ENCODE data around the gene EVC2.

Gene EVC2

GRCh38 chr4:5704276-5704675 is 4.1 kb downstream of the EVC2 start:
- no peak for ATAC-seq

GRCh38 chr4:5703831-5704230 is 4.5 kb downstream of the EVC2 start:
- ATAC-seq, result no peak
- TF ChIP-seq ESRRG (CRISPR knock-in tag; IDR thresholded peaks at IDR 0.05) (no peak), TCF4 (CRISPR knock-in tag; IDR thresholded peaks at IDR 0.05; ENCODE audit: borderline replicate concordance) (no peak)
- TF ChIP-seq, protein P1, sequence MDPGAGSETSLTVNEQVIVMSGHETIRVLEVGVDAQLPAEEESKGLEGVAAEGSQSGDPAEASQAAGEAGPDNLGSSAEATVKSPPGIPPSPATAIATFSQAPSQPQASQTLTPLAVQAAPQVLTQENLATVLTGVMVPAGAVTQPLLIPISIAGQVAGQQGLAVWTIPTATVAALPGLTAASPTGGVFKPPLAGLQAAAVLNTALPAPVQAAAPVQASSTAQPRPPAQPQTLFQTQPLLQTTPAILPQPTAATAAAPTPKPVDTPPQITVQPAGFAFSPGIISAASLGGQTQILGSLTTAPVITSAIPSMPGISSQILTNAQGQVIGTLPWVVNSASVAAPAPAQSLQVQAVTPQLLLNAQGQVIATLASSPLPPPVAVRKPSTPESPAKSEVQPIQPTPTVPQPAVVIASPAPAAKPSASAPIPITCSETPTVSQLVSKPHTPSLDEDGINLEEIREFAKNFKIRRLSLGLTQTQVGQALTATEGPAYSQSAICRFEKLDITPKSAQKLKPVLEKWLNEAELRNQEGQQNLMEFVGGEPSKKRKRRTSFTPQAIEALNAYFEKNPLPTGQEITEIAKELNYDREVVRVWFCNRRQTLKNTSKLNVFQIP (CRISPR knock-in tag; IDR thresholded peaks at IDR 0.05; ENCODE audit: borderline replicate concordance, low read depth), result no peak

More at GRCh38 chr4:5704276-5704675, 4.1 kb downstream of the EVC2 start:
- TF ChIP-seq ZFP30 (CRISPR knock-in tag; IDR thresholded peaks at IDR 0.05), result no peak
- no peak for TF ChIP-seq ZNF8 (CRISPR knock-in tag; IDR thresholded peaks at IDR 0.05)
- no peak for TF ChIP-seq PATZ1 (CRISPR knock-in tag; IDR thresholded peaks at IDR 0.05; ENCODE audit: borderline replicate concordance)
- TF ChIP-seq, protein P2, sequence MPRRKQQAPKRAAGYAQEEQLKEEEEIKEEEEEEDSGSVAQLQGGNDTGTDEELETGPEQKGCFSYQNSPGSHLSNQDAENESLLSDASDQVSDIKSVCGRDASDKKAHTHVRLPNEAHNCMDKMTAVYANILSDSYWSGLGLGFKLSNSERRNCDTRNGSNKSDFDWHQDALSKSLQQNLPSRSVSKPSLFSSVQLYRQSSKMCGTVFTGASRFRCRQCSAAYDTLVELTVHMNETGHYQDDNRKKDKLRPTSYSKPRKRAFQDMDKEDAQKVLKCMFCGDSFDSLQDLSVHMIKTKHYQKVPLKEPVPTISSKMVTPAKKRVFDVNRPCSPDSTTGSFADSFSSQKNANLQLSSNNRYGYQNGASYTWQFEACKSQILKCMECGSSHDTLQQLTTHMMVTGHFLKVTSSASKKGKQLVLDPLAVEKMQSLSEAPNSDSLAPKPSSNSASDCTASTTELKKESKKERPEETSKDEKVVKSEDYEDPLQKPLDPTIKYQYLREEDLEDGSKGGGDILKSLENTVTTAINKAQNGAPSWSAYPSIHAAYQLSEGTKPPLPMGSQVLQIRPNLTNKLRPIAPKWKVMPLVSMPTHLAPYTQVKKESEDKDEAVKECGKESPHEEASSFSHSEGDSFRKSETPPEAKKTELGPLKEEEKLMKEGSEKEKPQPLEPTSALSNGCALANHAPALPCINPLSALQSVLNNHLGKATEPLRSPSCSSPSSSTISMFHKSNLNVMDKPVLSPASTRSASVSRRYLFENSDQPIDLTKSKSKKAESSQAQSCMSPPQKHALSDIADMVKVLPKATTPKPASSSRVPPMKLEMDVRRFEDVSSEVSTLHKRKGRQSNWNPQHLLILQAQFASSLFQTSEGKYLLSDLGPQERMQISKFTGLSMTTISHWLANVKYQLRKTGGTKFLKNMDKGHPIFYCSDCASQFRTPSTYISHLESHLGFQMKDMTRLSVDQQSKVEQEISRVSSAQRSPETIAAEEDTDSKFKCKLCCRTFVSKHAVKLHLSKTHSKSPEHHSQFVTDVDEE (CRISPR knock-in tag; IDR thresholded peaks at IDR 0.05), result no peak
- TF ChIP-seq OSR1 (CRISPR knock-in tag; IDR thresholded peaks at IDR 0.05), result no peak
- TF ChIP-seq CSDC2 (CRISPR knock-in tag; IDR thresholded peaks at IDR 0.05), result no peak
- TF ChIP-seq TCF4 (CRISPR knock-in tag; IDR thresholded peaks at IDR 0.05; ENCODE audit: borderline replicate concordance), result no peak
- no peak for TF ChIP-seq PPARA (CRISPR knock-in tag; IDR thresholded peaks at IDR 0.05; ENCODE audit: borderline replicate concordance)
- no peak for TF ChIP-seq RARB (CRISPR knock-in tag; IDR thresholded peaks at IDR 0.05)
- no peak for TF ChIP-seq BACH2 (CRISPR knock-in tag; IDR thresholded peaks at IDR 0.05; ENCODE audit: borderline replicate concordance)
- TF ChIP-seq ZNF70 (CRISPR knock-in tag; IDR thresholded peaks at IDR 0.05), result no peak

DNA sequence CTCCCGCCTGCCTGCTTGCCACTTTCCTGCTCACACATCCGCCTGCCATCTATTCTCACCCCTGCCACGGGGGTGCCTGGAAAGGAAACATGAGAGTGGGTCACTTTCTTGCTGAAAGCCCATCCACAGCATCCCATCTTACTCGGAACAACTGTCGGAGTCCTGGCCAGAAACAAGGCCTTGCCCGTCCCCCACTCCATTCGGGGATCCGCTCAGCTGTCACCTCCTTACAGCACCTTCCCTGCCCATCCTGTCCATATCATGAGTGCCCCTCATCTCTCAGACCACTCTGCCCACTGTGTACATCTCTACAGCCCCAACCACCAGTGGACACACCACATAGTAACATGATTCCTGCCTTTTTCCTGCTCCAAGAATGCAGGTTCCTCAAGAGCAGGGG is 6.4 kb downstream of the EVC2 start:
- TF ChIP-seq ZFP30 (CRISPR knock-in tag; IDR thresholded peaks at IDR 0.05) (no peak), PPARA (CRISPR knock-in tag; IDR thresholded peaks at IDR 0.05; ENCODE audit: borderline replicate concordance) (no peak), ZNF70 (CRISPR knock-in tag; IDR thresholded peaks at IDR 0.05) (no peak), PATZ1 (CRISPR knock-in tag; IDR thresholded peaks at IDR 0.05; ENCODE audit: borderline replicate concordance) (no peak)
- no peak for ATAC-seq

DNA sequence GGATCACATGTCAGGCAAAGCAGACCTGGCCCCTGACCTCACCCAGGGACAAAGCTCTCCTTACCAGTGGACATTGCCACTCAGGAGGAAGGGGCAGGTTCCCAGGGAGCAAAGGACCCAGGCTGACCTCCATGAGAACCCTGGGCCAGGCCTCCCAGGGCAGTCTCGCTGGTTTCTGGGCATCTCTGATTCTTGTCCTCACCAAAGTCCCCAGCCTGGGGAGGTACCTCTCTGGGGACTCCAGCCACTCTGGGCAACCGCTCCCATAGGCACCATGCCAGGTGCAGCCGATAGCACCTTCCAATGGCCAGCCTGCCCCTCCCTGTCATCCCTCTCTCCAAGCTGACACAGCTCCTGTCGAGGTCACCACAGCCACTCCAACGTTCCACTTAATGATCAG is 7.9 kb downstream of the EVC2 start:
- ATAC-seq, result no peak
- TF ChIP-seq ISL1 (CRISPR knock-in tag; IDR thresholded peaks at IDR 0.05), result no peak
- TF ChIP-seq, protein P2 (CRISPR knock-in tag; IDR thresholded peaks at IDR 0.05), result no peak
- no peak for TF ChIP-seq TOX (CRISPR knock-in tag; IDR thresholded peaks at IDR 0.05; ENCODE audit: borderline replicate concordance)
- no peak for TF ChIP-seq PATZ1 (CRISPR knock-in tag; IDR thresholded peaks at IDR 0.05; ENCODE audit: borderline replicate concordance)
- TF ChIP-seq ESRRG (CRISPR knock-in tag; IDR thresholded peaks at IDR 0.05), result no peak
- no peak for TF ChIP-seq ZNF565 (CRISPR knock-in tag; conservative IDR thresholded peaks at IDR 0.05; ENCODE audit: low read depth)
- TF ChIP-seq ZFP3 (CRISPR knock-in tag; IDR thresholded peaks at IDR 0.05), result no peak
- no peak for TF ChIP-seq GLIS3 (CRISPR knock-in tag; IDR thresholded peaks at IDR 0.05)
- no peak for TF ChIP-seq ZC3H10 (CRISPR knock-in tag; IDR thresholded peaks at IDR 0.05)
- TF ChIP-seq, protein P3, sequence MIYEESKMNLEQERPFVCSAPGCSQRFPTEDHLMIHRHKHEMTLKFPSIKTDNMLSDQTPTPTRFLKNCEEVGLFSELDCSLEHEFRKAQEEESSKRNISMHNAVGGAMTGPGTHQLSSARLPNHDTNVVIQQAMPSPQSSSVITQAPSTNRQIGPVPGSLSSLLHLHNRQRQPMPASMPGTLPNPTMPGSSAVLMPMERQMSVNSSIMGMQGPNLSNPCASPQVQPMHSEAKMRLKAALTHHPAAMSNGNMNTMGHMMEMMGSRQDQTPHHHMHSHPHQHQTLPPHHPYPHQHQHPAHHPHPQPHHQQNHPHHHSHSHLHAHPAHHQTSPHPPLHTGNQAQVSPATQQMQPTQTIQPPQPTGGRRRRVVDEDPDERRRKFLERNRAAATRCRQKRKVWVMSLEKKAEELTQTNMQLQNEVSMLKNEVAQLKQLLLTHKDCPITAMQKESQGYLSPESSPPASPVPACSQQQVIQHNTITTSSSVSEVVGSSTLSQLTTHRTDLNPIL (CRISPR knock-in tag; IDR thresholded peaks at IDR 0.05; ENCODE audit: low read depth), result no peak
- no peak for TF ChIP-seq TCF4 (CRISPR knock-in tag; IDR thresholded peaks at IDR 0.05; ENCODE audit: borderline replicate concordance)
- no peak for TF ChIP-seq OSR1 (CRISPR knock-in tag; IDR thresholded peaks at IDR 0.05)
- no peak for TF ChIP-seq ZFP30 (CRISPR knock-in tag; IDR thresholded peaks at IDR 0.05)
- TF ChIP-seq ARNTL (CRISPR knock-in tag; IDR thresholded peaks at IDR 0.05; ENCODE audit: borderline replicate concordance, low read depth), result no peak
- no peak for TF ChIP-seq BACH2 (CRISPR knock-in tag; IDR thresholded peaks at IDR 0.05; ENCODE audit: borderline replicate concordance)
- no peak for TF ChIP-seq CSDC2 (CRISPR knock-in tag; IDR thresholded peaks at IDR 0.05)

Measured in SK-N-SH treated with all-trans-retinoic acid at 6 μM for 48 hours (cell line).